CD8-positive, alpha-beta memory T cell (primary cell): ENCODE results near the gene RAP1GAP2. TPM values are rescaled to one million over a fixed set of nuclear protein-coding genes. Genes with fewer than 3 reads are reported as not detected.

Experiments used
- CTCF ChIA-PET: fragments of 350-600 bp; sonication (Branson Sonifier 250); formaldehyde crosslinking; loops from one replicate; lab custom pipeline; 2021; ENCODE audit warnings: antibody characterized with exemption; lab: Charles Lee
- POLR2A ChIA-PET: fragments of 350-600 bp; sonication (Branson Sonifier 250); formaldehyde crosslinking; loops from one replicate; lab custom pipeline; 2021; ENCODE audit warnings: antibody characterized with exemption; lab: Charles Lee
- DNase-seq, 5 donors: peaks; one replicate each; pipeline versions ENCODE4 v3.0.0 to v3.0.0-alpha.2; 2020 to 2022; ENCODE audit warnings: mixed read lengths in 1 of 5
- H3K27ac ChIP-seq: one replicate; pipeline ENCODE4 v1.7.0; 2013; ENCODE audit warnings: low read depth, mild to moderate bottlenecking, low read length, moderate library complexity
- H3K27me3 ChIP-seq: 2 replicates; pipeline ENCODE4 v1.7.0; 2013; ENCODE audit warnings: low read length, mild to moderate bottlenecking; ENCODE audit not compliant: insufficient read depth, poor library complexity, severe bottlenecking
- H3K36me3 ChIP-seq: 2 replicates; pipeline ENCODE4 v1.7.0; 2013; ENCODE audit warnings: mild to moderate bottlenecking, low read length, moderate library complexity; ENCODE audit not compliant: insufficient read depth
- H3K4me1 ChIP-seq: 2 replicates; pipeline ENCODE4 v1.7.0; 2013; ENCODE audit warnings: mild to moderate bottlenecking, low read length, moderate library complexity; ENCODE audit not compliant: insufficient read depth
- H3K4me3 ChIP-seq: 2 replicates; pipeline ENCODE4 v1.7.0; 2013; ENCODE audit warnings: mild to moderate bottlenecking, low read length
- H3K9me3 ChIP-seq: 2 replicates; pipeline ENCODE4 v1.7.0; 2013; ENCODE audit warnings: mild to moderate bottlenecking, low read length
- H3K27ac Mint-ChIP-seq, 8 donors: one replicate each; pipeline ENCODE4 v1.8.0; 2020 to 2021; ENCODE audit warnings: mixed read lengths in 8 of 8, mild to moderate bottlenecking in 6 of 8, inconsistent platforms in 3 of 8, moderate library complexity in 3 of 8
- H3K27me3 Mint-ChIP-seq, 2 donors: one replicate each; pipeline ENCODE4 v1.8.0; 2020 to 2021; ENCODE audit warnings: mixed read lengths in 2 of 2, mild to moderate bottlenecking in 1 of 2, moderate library complexity in 1 of 2
- H3K36me3 Mint-ChIP-seq, 3 donors: one replicate each; pipeline ENCODE4 v1.8.0; 2020 to 2021; ENCODE audit warnings: mixed read lengths in 3 of 3, inconsistent platforms in 1 of 3, mild to moderate bottlenecking in 1 of 3
- H3K4me1 Mint-ChIP-seq, 3 donors: one replicate each; pipeline ENCODE4 v1.8.0; 2020 to 2021; ENCODE audit warnings: mixed read lengths in 3 of 3, inconsistent platforms in 1 of 3, mild to moderate bottlenecking in 1 of 3
- H3K4me3 Mint-ChIP-seq, 7 donors: one replicate each; pipeline ENCODE4 v1.8.0; 2020 to 2021; ENCODE audit warnings: mixed read lengths in 7 of 7, mild to moderate bottlenecking in 6 of 7, moderate library complexity in 4 of 7, inconsistent platforms in 2 of 7
- H3K9me3 Mint-ChIP-seq, 5 donors: one replicate each; pipeline ENCODE4 v1.8.0; 2020 to 2022; ENCODE audit warnings: mixed read lengths in 5 of 5, mild to moderate bottlenecking in 3 of 5, moderate library complexity in 2 of 5, inconsistent platforms in 1 of 5
- polyA plus RNA-seq: library from polyadenylated mRNA; unstranded; fragments of 300-500 nt; fragmentation: Illumina TruSeq; gene quantifications from one replicate; pipeline ENCODE4 v1.2.3, GENCODE V29; 2021
- total RNA-seq, 2 experiments: library from RNA; stranded (reverse); gene quantifications; one replicate each; pipeline ENCODE4 v1.2.3, GENCODE V29; 2021

RAP1GAP2 gene
- total and polyA plus RNA-seq, 3 experiments from 2014 or later: 1.2 to 6.3 (median 1.4) TPM

- H3K4me1 ChIP-seq: no peaks in the 10 kb centered on the region
- H3K27ac ChIP-seq: no peak overlapping the region
- peaks cover 0 to 19% (median 14%) of the 10 kb centered on the region in 5 donors for H3K9me3 Mint-ChIP-seq
- H3K27ac Mint-ChIP-seq: peak overlapping the region in 1 of 8 donors; percentile 43
- no peak for DNase-seq
- H3K36me3 ChIP-seq: peaks cover 9% of the 10 kb centered on the region
- no peak overlapping the region for H3K4me3 Mint-ChIP-seq
- H3K9me3 ChIP-seq: peaks cover 6% of the 10 kb centered on the region
- ChIA-PET POLR2A (no interaction called here), CTCF (no interaction called here)
- no peaks in the 10 kb centered on the region for H3K27me3 Mint-ChIP-seq
- no peak overlapping the region for H3K4me3 ChIP-seq
- no peaks in the 10 kb centered on the region for H3K27me3 ChIP-seq
- peaks cover 43 to 87% (median 45%) of the 10 kb centered on the region in 3 donors for H3K36me3 Mint-ChIP-seq
- H3K4me1 Mint-ChIP-seq: no peaks in the 10 kb centered on the region
Observed at GRCh38 chr17:3024346-3024745, 228.1 kb downstream of the RAP1GAP2 start.

- Histone ChIP-seq H3K36me3 (peaks cover 6% of the 10 kb centered on the region), H3K9me3 (peaks cover 6% of the 10 kb centered on the region), H3K4me1 (no peaks in the 10 kb centered on the region), H3K27me3 (no peaks in the 10 kb centered on the region), H3K4me3 (no peak overlapping the region), H3K27ac (no peak overlapping the region)
- ChIA-PET POLR2A (no interaction called here), CTCF (no interaction called here)
- Mint-ChIP-seq H3K4me3 (no peak overlapping the region), H3K9me3 (peaks cover 0 to 19% (median 14%) of the 10 kb centered on the region in 5 donors), H3K36me3 (peaks cover 38 to 85% (median 41%) of the 10 kb centered on the region in 3 donors), H3K4me1 (no peaks in the 10 kb centered on the region), H3K27ac (no peak overlapping the region), H3K27me3 (no peaks in the 10 kb centered on the region)
- no peak for DNase-seq
Observed at GRCh38 chr17:3025421-3026124, 229.3 kb downstream of the RAP1GAP2 start.

- Mint-ChIP-seq H3K9me3 (peaks cover 0 to 17% (median 14%) of the 10 kb centered on the region in 5 donors), H3K4me3 (no peak overlapping the region), H3K27ac (no peak overlapping the region)
Observed at GRCh38 chr17:3026125-3026855, 230.1 kb downstream of the RAP1GAP2 start.

GRCh38 chr17:3026856-3027751 lies 230.9 kb downstream of the RAP1GAP2 start:
- peaks cover 0 to 11% (median 9%) of the 10 kb centered on the region in 5 donors for H3K9me3 Mint-ChIP-seq
- CTCF ChIA-PET: no interaction called here

More at GRCh38 chr17:3026125-3026855, 230.1 kb downstream of the RAP1GAP2 start:
- H3K4me3 ChIP-seq: no peak overlapping the region
- H3K27me3 ChIP-seq: no peaks in the 10 kb centered on the region
- H3K27me3 Mint-ChIP-seq: no peaks in the 10 kb centered on the region
- no peaks in the 10 kb centered on the region for H3K4me1 Mint-ChIP-seq
- peaks cover 6% of the 10 kb centered on the region for H3K36me3 ChIP-seq
- H3K9me3 ChIP-seq: peaks cover 6% of the 10 kb centered on the region
- no peak overlapping the region for H3K27ac ChIP-seq
- ChIA-PET CTCF (no interaction called here), POLR2A (no interaction called here)
- DNase-seq: no peak
- H3K4me1 ChIP-seq: no peaks in the 10 kb centered on the region
- H3K36me3 Mint-ChIP-seq: peaks cover 31 to 82% (median 34%) of the 10 kb centered on the region in 3 donors

GRCh38 chr17:3027786-3028532 lies 231.7 kb downstream of the RAP1GAP2 start:
- peaks cover 14 to 69% (median 21%) of the 10 kb centered on the region in 3 donors for H3K36me3 Mint-ChIP-seq
- Histone ChIP-seq H3K36me3 (peaks cover 6% of the 10 kb centered on the region), H3K27me3 (no peaks in the 10 kb centered on the region), H3K9me3 (no peaks in the 10 kb centered on the region), H3K4me1 (no peaks in the 10 kb centered on the region), H3K27ac (no peak overlapping the region), H3K4me3 (no peak overlapping the region)
- CTCF ChIA-PET: no interaction called here
- H3K4me1 Mint-ChIP-seq: no peaks in the 10 kb centered on the region
- no peak overlapping the region for H3K4me3 Mint-ChIP-seq
- H3K27me3 Mint-ChIP-seq: no peaks in the 10 kb centered on the region
- no peak for DNase-seq
- POLR2A ChIA-PET: no interaction called here
- H3K9me3 Mint-ChIP-seq: peaks cover 0 to 4% (median 3%) of the 10 kb centered on the region in 5 donors
- peak overlapping the region in 1 of 8 donors; percentile 70 for H3K27ac Mint-ChIP-seq

More at GRCh38 chr17:3026856-3027751, 230.9 kb downstream of the RAP1GAP2 start:
- peaks cover 2% of the 10 kb centered on the region for H3K9me3 ChIP-seq
- no peak overlapping the region for H3K4me3 Mint-ChIP-seq
- H3K27me3 Mint-ChIP-seq: no peaks in the 10 kb centered on the region
- H3K27ac ChIP-seq: no peak overlapping the region
- no peaks in the 10 kb centered on the region for H3K27me3 ChIP-seq
- peak overlapping the region in 1 of 8 donors; percentile 12 for H3K27ac Mint-ChIP-seq
- no peak for DNase-seq
- peaks cover 22 to 74% (median 27%) of the 10 kb centered on the region in 3 donors for H3K36me3 Mint-ChIP-seq
- H3K36me3 ChIP-seq: peaks cover 6% of the 10 kb centered on the region
- H3K4me1 Mint-ChIP-seq: no peaks in the 10 kb centered on the region
- H3K4me1 ChIP-seq: no peaks in the 10 kb centered on the region
- H3K4me3 ChIP-seq: no peak overlapping the region
- POLR2A ChIA-PET: no interaction called here

GRCh38 chr17:3029213-3029913 lies 233.1 kb downstream of the RAP1GAP2 start:
- Mint-ChIP-seq H3K9me3 (no peaks in the 10 kb centered on the region), H3K27me3 (no peaks in the 10 kb centered on the region), H3K27ac (peak overlapping the region in 1 of 8 donors; percentile 50), H3K36me3 (peaks cover 4 to 65% (median 16%) of the 10 kb centered on the region in 3 donors), H3K4me1 (no peaks in the 10 kb centered on the region), H3K4me3 (no peak overlapping the region)
- Histone ChIP-seq H3K27me3 (no peaks in the 10 kb centered on the region), H3K4me1 (no peaks in the 10 kb centered on the region), H3K4me3 (no peak overlapping the region), H3K36me3 (peaks cover 6% of the 10 kb centered on the region), H3K27ac (no peak overlapping the region), H3K9me3 (no peaks in the 10 kb centered on the region)
- ChIA-PET POLR2A (no interaction called here), CTCF (no interaction called here)
- DNase-seq: no peak

GRCh38 chr17:3030096-3030495 lies 233.9 kb downstream of the RAP1GAP2 start:
- Mint-ChIP-seq H3K27me3 (no peaks in the 10 kb centered on the region), H3K36me3 (peaks cover 0 to 60% (median 12%) of the 10 kb centered on the region in 3 donors), H3K9me3 (no peaks in the 10 kb centered on the region), H3K4me1 (no peaks in the 10 kb centered on the region), H3K27ac (no peak overlapping the region), H3K4me3 (no peak overlapping the region)
- H3K36me3 ChIP-seq: peaks cover 6% of the 10 kb centered on the region
- DNase-seq: no peak
- no peaks in the 10 kb centered on the region for H3K9me3 ChIP-seq
- no peak overlapping the region for H3K27ac ChIP-seq
- H3K27me3 ChIP-seq: no peaks in the 10 kb centered on the region
- POLR2A ChIA-PET: no interaction called here
- CTCF ChIA-PET: interaction anchor here (0.5 to 1.3 kb wide), 2 partner anchors 8 to 17 kb away, joined by 3 to 4 read pairs; no protein-coding TSS in a partner anchor
- no peak overlapping the region for H3K4me3 ChIP-seq
- H3K4me1 ChIP-seq: no peaks in the 10 kb centered on the region
